A549 (cell line): ENCODE measurements around the gene KIFC3.

Experiments
- CTCF ChIP-seq: fragments of >200 bp; sonication (Bioruptor Twin); formaldehyde crosslinking; IDR thresholded peaks from 3 replicates; pipeline ENCODE4 v1.5.1; 2016
- HDAC2 ChIP-seq: fragments of 200-600 bp; sonication (generic); IDR thresholded peaks from 2 replicates; pipeline ENCODE4 v1.6.1; 2016
- MAFK ChIP-seq: fragments of 450-650 bp; IDR thresholded peaks from 2 replicates; pipeline ENCODE4 v1.6.1; 2014; ENCODE audit not compliant: partially characterized antibody
- POLR2A ChIP-seq: IDR thresholded peaks from 2 replicates; pipeline ENCODE4 v1.6.1; 2012; ENCODE audit warnings: mild to moderate bottlenecking, low read length
- TP53 ChIP-seq: fragments of 250-450 bp; sonication (Bioruptor Pico); IDR thresholded peaks from 2 replicates; pipeline ENCODE4 v1.5.0; 2021; ENCODE audit warnings: mild to moderate bottlenecking, moderate library complexity
- TF ChIP-seq, protein P1 (sequence below): fragments of 200-600 bp; sonication (generic); IDR thresholded peaks from 2 replicates; pipeline ENCODE4 v1.6.1; 2016; ENCODE audit warnings: antibody characterized with exemption, mild to moderate bottlenecking, moderate library complexity

- TF ChIP-seq POLR2A = no peak
- TF ChIP-seq TP53 (CRISPR knock-in tag) = no peak
- TF ChIP-seq MAFK = no peak
- TF ChIP-seq HDAC2 = no peak
- no peak for TF ChIP-seq CTCF
- TF ChIP-seq, protein P1, sequence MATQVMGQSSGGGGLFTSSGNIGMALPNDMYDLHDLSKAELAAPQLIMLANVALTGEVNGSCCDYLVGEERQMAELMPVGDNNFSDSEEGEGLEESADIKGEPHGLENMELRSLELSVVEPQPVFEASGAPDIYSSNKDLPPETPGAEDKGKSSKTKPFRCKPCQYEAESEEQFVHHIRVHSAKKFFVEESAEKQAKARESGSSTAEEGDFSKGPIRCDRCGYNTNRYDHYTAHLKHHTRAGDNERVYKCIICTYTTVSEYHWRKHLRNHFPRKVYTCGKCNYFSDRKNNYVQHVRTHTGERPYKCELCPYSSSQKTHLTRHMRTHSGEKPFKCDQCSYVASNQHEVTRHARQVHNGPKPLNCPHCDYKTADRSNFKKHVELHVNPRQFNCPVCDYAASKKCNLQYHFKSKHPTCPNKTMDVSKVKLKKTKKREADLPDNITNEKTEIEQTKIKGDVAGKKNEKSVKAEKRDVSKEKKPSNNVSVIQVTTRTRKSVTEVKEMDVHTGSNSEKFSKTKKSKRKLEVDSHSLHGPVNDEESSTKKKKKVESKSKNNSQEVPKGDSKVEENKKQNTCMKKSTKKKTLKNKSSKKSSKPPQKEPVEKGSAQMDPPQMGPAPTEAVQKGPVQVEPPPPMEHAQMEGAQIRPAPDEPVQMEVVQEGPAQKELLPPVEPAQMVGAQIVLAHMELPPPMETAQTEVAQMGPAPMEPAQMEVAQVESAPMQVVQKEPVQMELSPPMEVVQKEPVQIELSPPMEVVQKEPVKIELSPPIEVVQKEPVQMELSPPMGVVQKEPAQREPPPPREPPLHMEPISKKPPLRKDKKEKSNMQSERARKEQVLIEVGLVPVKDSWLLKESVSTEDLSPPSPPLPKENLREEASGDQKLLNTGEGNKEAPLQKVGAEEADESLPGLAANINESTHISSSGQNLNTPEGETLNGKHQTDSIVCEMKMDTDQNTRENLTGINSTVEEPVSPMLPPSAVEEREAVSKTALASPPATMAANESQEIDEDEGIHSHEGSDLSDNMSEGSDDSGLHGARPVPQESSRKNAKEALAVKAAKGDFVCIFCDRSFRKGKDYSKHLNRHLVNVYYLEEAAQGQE = no peak
Measured at GRCh38 chr16:57763285-57764005, 38.8 kb downstream of the KIFC3 start.
